HG03196 (cell line): ENCODE data around the gene SLC12A1.

Source experiments
- ATAC-seq: cut with Tn5 transposase; IDR thresholded peaks from one replicate; pipeline ENCODE4 v1.9.1; 2021; ENCODE audit not compliant: unreplicated experiment

Gene SLC12A1

DNA sequence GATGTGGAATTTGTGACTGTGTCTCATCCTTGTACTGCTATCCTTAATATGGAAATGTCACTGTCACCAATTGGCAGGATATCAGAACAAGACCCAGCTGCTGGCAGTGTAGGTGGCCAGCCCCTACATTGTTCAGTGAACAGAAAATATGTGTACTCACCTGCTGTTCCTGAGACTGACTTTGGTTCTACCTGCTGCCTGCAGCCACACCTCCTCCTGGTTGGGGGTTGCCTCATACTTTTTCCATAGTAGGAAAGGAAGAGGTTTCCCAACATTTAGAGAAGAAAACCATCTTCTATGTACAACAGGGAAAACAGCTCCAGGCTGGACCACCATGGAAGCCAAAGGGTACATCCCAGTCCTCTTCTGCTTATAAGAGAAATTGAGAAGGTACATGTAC lies 35.9 kb downstream of the SLC12A1 start:
- no peak for ATAC-seq

GRCh38 chr15:48242535-48242934 lies 36.4 kb downstream of the SLC12A1 start:
- no peak for ATAC-seq

GRCh38 chr15:48244921-48245320 lies 38.8 kb downstream of the SLC12A1 start:
- ATAC-seq, result no peak

- ATAC-seq, result no peak
Observed at GRCh38 chr15:48248414-48248813, 42.3 kb downstream of the SLC12A1 start.

DNA sequence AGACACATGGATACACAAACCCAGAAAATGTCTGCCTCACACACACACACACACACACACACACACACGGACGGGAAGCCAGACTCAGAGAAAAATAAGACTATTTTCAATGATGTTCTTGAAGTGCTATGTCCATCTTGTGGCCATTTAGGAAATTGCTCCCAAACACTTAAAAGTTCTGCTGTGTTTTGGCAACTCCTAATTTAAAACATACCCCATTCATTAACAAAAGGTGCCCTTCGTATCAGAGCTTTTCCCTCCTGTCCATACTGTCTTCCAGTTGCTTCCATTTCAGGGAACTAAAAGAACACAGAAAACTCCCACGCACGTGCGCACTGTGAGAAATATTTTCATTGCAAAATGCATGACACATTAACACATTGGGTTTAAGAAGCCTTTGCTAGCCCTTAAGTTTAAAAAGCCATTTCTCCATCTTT lies 44.6 kb downstream of the SLC12A1 start:
- no peak for ATAC-seq

- ATAC-seq, result no peak
Observed at GRCh38 chr15:48253172-48253571, 47.1 kb downstream of the SLC12A1 start.

DNA sequence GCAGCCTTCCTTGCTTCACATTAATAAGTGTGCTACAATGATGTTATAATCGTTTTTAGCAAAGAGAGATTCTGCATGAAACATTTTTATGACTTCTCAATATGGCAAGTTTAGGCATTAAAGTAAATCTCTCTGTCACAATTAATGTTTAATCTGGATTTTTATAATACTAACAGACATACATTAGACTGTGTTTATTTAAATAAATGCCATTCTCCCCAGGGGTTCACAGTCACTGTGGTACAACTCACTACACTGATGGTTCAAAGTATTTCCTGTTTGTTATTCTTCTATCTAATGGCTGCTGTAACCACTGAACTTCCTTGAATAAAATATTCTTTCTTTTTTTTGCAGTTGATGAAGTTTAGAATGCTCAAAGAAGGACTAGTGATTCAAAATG lies 59.0 kb downstream of the SLC12A1 start:
- ATAC-seq, result no peak

- no peak for ATAC-seq
Observed at GRCh38 chr15:48266024-48266689, 60.1 kb downstream of the SLC12A1 start.

- no peak for ATAC-seq
Observed at GRCh38 chr15:48267766-48268165, 61.7 kb downstream of the SLC12A1 start.

DNA sequence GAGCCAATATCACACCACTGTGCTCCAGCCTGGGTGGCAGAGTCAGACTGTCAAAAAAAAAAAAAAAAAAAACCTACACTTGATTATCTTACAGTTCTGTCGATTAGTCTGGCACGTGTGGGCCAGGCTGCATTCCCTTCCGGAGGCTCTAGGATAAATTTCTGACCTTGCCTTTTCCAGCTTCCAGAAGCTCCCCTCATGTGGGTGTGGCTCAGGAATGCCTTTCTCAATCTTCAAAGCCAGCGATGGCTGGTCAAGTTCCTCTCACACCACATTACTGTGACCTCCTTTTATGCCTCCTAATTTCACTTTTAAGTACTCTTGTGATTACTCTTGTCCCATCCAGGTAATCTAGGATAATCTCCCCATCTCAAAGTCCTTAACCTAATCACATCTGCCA lies 66.9 kb downstream of the SLC12A1 start:
- no peak for ATAC-seq

- no peak for ATAC-seq
Observed at GRCh38 chr15:48278666-48279065, 72.6 kb downstream of the SLC12A1 start.

- no peak for ATAC-seq
Observed at GRCh38 chr15:48279608-48280007, 73.5 kb downstream of the SLC12A1 start.

- ATAC-seq, result no peak
Observed at GRCh38 chr15:48281674-48282073, 75.6 kb downstream of the SLC12A1 start.

GRCh38 chr15:48282216-48282615 lies 76.1 kb downstream of the SLC12A1 start:
- ATAC-seq, result no peak

DNA sequence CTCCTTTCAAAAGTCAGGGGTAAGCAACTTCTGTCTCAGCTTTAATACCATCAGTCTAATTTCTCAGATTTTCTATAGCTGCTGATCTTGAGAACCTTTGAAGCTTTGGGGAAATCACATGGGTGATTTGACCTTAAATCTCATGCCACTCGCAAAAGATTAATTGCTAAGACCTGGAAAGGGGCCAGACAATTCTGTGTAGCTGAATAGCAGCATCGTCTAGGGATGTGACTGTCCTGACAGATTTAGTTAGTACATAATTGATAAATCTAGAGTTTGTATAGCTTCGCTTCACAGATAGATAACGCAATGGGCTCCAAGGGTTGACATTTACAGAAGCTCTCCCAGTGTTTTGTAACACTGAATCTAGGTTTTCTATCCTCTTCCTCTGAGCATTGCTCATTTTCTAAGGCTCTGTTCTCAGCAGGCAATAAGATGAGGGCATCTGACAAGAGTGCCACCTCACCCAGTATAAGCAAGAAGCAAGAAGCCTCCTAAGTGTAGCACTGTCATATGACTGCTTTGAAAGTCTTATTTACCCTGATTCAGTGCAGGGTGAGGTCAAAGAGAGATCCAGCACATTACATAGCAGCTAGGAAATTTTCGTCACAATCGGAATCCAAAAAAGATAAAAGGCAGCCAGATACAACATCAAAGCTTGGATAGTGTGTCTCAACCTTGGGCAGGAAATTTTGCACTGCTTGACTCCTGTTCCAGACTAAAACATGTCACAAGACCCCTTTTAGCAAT lies 77.5 kb downstream of the SLC12A1 start:
- no peak for ATAC-seq

DNA sequence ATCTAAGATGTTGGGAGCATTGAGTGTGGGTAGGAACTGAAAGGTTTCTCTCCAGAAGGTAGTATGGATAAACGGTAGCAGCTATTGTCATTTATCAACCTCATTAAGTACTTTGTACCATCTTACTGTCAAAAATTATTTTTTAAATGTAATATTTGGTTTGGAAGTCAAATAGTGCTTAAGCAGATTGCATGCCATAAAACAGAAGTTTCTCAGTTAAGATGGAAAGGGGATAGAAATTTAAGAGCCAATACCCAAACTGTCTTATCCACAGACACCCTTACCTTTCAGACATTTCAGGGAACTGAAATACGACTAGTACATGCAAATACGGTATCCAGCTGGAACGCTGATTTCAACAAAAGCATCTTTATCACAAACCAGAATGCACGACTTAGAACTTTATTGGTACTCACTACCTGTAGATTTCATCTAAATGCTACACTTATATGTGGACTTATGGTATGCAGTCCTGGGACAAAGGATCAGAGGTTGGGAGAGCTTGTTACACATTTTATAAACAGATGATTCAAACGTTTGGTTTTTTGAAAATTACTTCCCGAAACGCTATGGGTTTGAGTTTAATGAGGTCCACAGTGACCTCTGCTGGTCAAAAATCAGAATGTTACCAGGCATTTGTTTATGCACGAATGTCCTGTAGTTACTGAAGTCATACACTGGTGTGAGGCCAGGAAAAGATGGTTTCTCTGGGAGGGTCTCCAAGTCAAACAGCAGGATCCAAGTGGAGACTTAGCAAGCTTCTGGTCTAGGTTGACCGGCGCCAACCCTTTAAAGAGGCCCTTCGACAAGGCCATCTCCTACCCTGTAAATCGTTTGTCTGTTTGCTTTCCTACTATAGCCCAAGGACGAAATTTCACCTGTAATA lies 79.5 kb downstream of the SLC12A1 start:
- ATAC-seq, result no peak

DNA sequence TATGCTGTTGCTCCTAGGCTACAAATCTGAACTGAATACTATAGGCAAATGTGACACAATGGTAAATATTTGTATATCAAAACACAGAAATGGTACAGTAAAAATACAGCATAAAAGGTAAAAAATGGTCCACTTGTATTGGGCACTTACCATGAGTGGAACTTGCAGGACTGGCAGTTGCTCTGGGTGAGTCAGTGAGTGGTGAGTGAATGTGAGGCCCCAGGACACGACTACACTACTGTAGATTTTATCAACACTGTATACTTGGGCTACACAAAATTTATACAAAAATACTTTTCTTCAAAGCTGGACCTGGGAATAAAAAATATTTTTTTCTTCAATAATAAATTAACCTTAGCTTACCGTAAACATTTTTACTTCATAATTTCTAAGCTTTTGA lies 83.5 kb downstream of the SLC12A1 start:
- no peak for ATAC-seq

- no peak for ATAC-seq
Observed at GRCh38 chr15:48292458-48292857, 86.4 kb downstream of the SLC12A1 start.

DNA sequence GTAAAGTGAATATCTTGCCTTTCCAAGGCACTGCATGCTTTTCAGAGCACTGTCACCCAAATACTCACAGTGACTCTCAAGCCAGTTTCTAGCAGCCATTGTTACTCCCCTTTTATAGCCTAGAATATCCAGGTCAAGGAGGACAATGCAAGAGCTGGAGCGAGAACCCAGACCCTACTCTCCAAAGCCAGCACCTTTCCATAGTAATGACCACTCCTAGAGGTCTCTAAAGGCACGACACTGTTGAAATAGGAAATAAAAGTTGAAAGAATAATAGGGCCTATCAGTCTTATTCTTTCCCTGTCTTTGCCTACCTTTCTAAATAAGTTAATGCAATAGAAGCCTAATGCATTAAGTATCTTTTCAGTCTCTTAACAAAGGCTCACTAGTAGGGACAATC lies 91.6 kb downstream of the SLC12A1 start:
- ATAC-seq, result no peak

GRCh38 chr15:48298914-48299313 lies 92.8 kb downstream of the SLC12A1 start:
- no peak for ATAC-seq

GRCh38 chr15:48300038-48300437 lies 93.9 kb downstream of the SLC12A1 start:
- ATAC-seq, result no peak

DNA sequence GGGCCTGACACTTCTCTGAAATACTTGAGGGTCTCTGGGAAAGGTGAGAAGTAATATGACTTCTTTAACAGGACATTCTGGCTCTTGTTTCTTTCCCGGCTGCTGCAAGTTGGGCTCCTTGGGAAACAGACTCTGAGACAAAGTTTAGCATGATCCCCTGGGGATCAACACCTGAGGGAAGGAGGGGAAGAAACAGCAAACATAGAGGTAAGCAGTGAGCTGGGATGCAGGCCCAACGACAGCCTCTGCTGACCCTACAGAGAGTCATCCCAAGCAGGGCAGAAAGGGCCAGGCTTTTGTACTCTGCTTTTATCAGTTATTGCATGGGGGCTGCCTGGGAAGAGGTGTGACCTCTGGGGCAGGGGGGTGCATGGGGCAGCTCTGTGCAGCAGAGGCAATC lies 98.3 kb downstream of the SLC12A1 start:
- ATAC-seq, result no peak
